GM19099 (cell line): Measurements from ENCODE around the gene CEACAM4.

Experiments used
- POLR2A ChIP-seq: IDR thresholded peaks from 3 replicates; pipeline ENCODE4 v1.6.1; 2011; ENCODE audit warnings: low read depth; ENCODE audit not compliant: insufficient read length; ENCODE audit errors: extremely low read depth

CEACAM4 gene

DNA sequence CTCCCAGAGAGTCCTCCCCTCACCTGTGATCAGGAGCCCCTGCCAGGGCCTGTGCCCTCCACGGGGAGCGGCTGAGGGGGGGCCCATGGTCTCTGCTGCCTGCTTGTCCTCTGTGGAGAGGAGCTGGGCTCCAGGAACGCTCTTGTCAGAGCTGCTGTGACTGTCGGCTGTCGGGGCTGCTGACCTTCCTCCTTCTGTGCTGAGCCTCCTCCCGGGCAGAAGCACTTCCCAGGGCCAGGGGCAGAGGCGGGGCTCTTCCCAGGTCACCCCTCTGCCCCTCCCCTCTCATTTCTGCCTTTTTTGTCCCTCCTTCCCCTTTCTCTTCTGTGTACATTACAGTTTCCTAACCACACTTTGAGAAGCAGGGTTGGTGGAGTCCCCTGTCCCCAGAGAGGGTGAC lies at the start of gene CEACAM4:
TSS of gene CEACAM4 (minus strand) at position 198 of the 400 bp plus-strand sequence. CDS start at position 87, 111 bp downstream.
- no peak for TF ChIP-seq POLR2A

DNA sequence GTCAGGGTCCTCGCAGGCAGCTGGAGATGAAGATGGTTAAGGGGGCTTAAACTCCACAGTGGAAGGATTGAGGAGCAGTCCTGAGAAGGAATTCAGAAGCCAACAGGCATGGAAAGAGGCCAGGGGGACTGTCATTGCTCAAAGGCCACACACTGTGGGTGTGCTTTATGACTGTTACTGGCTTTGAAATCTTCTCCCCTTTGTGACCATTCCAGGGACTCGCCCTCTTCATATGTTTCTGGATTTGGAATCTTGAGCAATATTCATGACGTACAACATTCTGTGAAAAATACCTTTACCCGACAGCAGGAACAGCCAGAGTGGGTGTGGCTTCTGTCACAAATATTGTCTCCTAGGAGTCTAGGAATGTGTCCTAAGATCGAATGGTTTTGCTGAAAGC lies 44.6 kb upstream of the CEACAM4 start:
- TF ChIP-seq POLR2A: no peak

DNA sequence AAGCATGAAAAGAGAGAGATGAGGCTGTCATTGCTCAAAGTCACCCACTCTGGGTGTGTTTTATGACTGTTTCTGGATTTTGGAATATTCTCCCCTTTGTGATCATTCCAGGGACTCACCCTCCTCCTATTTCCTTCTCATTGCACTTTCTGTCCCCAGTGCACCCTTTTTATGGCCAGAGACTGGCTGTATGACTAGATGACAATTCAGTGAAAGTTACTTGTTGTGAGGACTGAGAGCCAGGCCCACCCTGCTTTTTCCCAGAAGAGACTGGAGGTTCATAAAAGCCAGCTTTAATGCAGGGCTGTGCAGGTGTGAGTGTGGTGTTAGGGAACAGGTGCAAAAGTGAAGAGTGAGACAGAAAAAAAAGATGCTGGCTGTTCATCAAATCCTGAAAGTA lies 43.9 kb upstream of the CEACAM4 start:
- no peak for TF ChIP-seq POLR2A

DNA sequence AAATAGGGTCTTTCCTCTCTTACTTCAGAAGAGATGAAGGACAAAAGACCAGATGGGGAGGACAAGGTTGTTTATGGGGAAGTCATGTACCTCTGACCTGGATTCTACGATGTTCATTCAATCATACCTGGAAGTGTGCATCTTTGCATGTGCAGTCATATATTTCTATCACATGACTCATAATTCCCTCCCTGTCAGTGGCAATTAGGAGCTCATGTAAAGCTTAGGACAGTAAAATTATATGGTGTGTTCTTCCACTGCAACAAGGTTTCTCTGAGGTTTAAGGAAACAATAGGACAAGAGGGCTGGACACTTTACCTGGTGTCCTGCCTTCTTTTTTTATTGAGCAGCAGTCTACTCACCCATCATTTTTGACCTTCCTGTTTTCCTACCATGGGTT lies 41.4 kb upstream of the CEACAM4 start:
- no peak for TF ChIP-seq POLR2A

DNA sequence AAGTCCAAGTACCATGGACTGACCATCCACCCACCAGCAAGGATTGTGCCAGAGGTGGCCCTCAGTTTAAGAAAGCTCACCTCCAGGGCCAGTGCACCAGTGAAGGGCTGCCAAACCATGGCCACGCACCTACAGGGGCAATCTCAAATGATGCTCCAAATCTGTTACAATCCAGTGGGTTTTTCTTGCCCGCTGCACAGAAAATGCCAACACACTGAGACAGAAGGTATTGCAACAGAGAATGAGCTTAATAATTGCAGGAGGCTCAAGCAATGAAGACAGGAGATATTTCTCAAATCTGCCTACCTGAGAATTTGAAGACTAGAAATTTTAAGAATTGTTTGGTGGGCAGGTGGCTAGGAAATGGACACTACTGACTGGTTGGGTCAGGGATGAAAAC lies 39.2 kb upstream of the CEACAM4 start:
- TF ChIP-seq POLR2A: no peak

DNA sequence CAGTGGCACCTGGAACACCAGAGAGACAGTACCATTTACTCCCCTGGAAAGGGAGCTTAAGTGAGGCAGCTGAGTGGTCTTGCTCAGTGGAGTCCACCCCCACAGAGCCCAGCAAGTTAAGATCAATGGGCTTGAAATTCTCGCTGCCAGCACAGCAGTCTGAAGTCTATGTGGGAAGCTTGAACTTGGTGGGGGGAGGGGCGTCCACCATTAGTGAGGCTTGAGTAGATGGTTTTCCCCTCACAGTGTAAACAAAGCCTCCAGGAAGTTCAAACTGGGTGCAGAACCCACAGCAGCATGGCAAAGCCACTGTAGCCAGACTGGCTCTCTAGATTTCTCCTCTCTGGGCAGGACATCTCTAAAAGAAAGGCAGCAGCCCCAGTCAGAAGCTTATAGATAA lies 30.3 kb upstream of the CEACAM4 start:
- no peak for TF ChIP-seq POLR2A

DNA sequence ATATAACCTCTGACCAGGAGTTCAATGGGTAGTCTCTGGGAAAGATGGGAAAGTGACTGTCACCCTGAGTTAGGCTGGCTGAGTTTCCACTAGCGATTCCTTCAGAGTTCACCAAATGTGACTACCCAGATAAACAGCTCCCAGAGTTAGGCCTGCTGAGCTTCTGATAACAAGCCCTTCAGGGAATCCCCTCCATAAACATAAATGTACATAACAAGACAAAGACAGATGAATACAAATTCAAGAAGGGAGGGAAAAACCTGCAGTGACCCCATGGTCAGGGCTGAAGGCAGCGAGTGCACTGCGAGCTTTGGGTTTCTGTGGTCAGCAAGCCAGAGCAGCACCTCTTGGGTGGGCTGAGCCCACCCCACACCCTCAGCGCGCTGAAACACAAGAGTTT lies 25.4 kb upstream of the CEACAM4 start:
- TF ChIP-seq POLR2A: no peak

DNA sequence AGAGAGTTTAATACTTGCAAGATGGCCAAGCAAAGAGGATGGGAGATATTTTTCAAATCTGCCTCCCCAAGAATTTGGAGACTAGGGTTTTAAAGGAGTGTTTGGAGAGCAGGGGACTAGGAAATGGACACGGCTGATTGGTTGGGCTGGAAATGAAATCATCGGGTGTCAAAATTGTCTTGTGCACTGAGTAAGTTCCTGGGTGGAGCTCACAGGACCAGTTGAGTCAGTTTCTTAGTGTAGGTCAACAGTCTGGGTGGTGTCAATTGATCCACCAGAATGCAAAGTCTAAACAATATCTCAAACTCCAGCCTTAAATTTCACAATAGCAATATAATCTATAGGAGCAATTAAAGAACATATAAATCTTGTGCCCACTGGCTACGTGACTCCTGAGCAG lies 23.0 kb upstream of the CEACAM4 start:
- TF ChIP-seq POLR2A: no peak

DNA sequence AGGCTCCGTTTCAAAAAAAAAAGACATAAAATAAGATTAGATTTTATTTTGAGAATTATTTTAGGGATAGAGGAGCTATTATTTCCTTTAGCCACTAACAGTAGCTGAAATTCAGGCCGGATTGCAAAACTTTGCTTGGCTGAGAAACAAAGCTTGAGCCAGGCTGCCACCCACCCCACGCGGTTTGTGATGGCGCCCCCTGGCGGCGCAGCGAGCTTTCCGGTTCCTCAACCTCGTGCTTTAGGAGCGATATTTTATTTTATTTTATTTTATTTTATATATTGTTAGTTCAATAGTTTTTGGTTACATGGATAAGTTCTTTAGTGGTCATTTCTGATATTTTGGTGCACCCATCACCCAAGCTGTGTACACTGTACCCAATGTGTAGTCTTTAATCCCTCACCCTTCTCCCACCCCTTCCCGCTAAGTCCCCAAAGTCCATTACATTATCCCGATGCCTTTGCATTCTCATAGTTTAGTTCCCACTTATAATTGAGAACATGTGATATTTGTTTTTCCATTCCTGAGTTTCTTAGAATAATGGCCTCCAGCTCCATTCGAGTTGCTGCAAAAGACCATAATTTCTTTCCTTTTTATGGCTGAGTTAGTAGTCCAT lies 19.8 kb upstream of the CEACAM4 start:
- no peak for TF ChIP-seq POLR2A

DNA sequence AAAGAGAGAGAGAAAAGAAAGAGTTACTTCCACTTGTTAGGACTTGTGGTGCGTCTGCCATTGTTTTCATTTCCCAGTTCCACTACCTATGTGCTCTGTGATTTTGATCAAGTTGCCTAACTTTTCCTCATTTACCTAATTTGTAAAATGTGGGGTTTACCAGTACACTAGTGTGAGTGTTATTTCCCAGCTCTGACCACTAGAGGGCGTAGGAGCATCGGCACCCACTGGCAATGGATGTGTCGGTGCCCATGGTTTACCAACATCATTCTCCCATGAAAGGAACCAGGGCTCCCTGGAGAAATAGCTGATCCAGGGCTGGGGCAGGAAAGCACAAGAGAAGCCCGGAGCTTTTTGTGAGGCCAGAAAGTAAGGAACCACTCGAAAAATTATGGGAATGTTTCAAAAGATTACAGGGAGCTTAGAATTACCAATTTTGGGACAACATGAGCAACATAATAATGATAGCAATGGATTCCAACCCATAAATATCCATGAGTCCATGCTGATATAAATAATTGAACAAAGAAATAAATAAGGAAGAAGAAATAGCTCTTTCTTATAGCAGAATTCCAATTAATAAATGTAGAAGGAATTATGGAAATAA lies 15.1 kb upstream of the CEACAM4 start:
- TF ChIP-seq POLR2A: no peak

DNA sequence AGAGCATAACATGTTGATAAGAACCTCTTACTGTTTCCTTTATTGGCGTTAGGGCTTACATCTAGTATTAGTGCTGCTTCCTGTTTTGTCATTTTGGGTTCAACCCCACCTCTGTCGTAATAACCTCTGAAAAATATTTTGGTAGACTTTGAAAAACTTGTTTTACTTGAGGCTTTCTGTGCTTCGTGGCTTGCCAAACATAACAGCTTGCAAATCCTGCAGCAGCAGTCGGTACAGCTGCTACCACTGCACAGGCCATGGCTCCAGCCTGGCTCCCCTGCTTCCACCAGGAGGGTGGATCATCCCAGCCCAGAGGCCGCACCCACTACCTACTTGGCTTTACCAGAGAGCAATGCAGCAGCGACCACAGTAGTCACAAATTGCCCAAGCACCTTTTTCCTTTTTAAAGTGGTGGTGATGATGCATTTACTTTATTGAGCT lies 11.8 kb upstream of the CEACAM4 start:
- TF ChIP-seq POLR2A: no peak

DNA sequence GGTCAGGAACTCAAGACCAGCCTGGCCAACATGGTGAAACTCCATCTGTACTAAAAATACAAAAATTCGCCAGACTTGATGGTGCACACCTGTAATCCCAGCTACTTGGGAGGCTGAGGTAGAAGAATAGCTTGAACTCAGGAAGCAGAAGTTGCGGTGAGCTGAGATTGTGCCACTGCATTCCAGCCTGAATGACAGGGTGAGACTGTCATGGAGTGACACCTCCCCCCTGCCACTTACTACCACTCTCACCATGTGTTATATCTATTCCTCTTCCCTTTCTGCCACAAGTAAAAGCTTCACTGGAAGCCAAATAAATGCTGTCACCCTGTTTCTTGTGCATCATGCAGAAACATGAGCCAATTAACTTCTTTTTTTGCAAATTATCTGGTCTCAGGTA lies 10.6 kb upstream of the CEACAM4 start:
- TF ChIP-seq POLR2A: no peak

DNA sequence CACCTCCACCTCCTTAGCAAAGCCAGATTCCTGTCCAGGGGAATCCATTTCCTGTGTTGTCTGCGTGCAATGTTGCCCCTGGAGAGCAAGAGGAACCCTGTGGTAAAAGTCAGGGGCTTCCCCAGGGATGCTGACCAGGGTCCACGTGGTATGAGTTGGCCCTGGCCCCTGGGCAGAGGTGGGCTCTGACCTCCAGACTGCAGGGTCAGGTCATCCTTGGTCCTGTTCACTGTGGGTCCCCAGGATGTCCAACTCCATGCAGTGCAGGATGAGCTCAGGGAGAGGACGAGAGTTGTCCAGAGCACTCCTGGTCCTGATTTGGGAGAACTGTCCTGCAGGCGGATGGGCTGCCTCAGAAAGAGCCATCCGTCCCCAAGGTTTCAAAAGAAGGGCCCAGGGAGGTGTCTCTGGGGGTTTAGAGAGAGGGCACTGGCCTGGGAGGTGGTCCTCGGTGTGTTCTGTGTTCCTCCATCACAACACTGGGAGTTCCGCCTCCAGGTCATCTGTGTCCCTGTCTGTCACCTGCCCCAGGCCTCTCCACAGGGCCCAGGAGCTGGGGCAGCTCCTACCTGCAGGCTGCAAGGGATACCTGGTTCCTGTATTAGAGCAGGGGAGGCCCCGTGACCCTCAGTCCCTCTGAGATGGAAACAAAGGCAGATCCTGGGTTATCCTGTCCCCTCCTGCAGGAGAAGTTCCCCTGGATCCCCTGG lies 1.2 kb upstream of the CEACAM4 start:
- no peak for TF ChIP-seq POLR2A

DNA sequence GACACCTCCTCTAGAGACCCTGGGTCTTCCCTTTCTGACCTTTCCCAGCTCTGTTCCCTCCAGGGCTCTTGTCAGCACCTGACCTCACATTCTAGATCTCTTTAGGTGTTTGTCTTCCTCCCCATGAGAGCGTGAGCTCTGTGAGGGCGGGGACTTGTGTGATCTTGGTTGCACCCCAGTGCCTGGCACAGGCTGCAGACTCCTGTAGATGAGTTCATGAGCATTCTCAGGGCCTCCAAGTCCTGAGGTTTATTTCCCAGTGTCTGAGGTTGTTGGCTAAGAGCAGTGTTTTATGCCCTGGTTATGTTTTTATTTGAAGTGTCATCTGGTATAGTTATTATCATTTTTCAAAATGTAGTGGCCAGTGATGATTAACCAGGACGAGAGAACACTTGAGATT lies 596 bp downstream of the CEACAM4 start:
- no peak for TF ChIP-seq POLR2A

DNA sequence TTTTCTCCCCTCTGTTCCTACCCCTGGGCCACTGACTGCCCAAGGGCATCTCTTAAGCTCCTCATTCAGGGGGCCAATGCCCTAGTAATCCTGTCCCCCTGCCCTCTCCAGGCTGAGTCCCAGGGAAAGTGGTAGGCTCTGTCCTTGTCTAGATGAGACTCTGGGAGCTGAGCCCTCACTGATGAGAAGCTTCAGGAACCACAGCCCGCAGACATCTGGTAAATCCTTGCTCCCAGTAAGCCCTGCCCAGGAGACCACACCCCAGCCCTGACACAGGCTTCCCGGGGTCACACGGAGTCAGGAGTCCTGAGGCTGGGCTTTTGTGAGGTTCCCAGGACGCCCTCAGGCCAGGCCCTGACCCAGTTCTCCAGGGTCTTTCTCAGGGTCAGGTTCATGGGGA lies 1.9 kb downstream of the CEACAM4 start:
- no peak for TF ChIP-seq POLR2A

DNA sequence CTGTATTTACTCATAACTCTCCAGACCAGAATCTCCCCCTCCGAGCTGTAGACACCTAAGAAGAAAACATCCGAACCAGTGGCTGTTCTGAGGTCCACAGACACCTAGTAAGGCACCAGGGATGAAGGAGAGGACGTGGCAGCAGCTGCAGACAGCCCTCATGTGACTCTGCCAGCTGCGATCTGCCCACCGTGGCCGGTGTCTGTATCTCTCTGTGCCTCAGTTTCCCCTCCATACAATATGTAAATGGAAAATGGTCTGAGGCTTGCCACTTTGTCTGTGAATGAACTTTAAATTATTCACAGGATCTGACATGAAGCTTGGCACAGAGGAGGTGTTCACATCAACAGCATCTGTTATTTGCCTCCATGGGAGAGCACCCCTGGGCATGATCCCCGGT lies 2.4 kb downstream of the CEACAM4 start:
- no peak for TF ChIP-seq POLR2A
